GM12865 (cell line): ENCODE results near the gene HHIPL2.

Experiments used
- DNase-seq: peaks from one replicate; pipeline ENCODE4 v3.0.0; 2010; ENCODE audit warnings: low read depth
- H3K4me3 ChIP-seq: 2 replicates; pipeline ENCODE4 v1.5.1; 2011; ENCODE audit warnings: mild to moderate bottlenecking, low read depth, low read length, control low read depth
- TF ChIP-seq, protein P1 (sequence below): IDR thresholded peaks from 2 replicates; pipeline ENCODE4 v1.5.1; 2011; ENCODE audit warnings: low read length, control low read depth, low read depth, inconsistent platforms; ENCODE audit not compliant: insufficient read depth; ENCODE audit errors: missing control alignments

HHIPL2 gene

DNA sequence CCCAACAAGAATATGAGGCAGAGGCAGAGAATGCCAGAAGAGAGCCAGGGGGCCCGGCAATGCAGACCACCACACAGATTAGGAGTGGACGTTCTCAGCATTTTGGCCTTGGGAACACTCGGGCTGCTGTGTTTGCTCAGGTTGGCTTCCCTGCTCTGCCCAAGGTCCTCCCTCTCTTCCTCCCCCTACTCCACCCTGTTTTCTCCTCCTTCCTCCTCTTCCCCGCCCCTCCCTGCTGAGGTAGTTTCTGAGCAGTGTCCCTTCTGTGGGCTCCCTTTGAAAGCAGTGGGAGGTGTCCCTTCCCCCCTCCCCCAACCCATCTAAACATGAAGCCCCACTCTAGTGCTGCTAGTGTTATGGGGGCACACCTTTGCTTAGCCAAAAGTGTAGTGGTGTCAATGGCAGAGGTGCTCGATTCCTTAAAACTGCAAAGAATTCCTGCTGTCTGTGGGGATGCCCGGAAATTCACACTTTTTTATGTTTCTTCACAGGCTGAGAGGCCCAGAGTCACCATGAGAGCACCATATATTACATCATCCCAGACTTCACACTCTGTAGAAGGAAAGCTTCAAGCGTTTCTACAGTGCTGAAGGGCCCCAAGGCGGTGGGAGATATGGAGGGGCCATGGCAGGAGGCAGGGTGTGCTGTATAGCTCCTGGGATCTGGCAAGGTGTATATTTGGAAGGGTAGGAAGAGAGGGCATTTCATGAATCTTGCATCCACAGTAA, at the start of gene HHIPL2:
TSS of gene HHIPL2 (minus strand) at position 161 of the 728 bp plus-strand sequence. CDS start at position 101, 60 bp downstream.
- no peak within 1 kb of the TSS for H3K4me3 ChIP-seq
- TF ChIP-seq, protein P1, sequence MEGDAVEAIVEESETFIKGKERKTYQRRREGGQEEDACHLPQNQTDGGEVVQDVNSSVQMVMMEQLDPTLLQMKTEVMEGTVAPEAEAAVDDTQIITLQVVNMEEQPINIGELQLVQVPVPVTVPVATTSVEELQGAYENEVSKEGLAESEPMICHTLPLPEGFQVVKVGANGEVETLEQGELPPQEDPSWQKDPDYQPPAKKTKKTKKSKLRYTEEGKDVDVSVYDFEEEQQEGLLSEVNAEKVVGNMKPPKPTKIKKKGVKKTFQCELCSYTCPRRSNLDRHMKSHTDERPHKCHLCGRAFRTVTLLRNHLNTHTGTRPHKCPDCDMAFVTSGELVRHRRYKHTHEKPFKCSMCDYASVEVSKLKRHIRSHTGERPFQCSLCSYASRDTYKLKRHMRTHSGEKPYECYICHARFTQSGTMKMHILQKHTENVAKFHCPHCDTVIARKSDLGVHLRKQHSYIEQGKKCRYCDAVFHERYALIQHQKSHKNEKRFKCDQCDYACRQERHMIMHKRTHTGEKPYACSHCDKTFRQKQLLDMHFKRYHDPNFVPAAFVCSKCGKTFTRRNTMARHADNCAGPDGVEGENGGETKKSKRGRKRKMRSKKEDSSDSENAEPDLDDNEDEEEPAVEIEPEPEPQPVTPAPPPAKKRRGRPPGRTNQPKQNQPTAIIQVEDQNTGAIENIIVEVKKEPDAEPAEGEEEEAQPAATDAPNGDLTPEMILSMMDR, result no peak
- DNase-seq, result no peak

DNA sequence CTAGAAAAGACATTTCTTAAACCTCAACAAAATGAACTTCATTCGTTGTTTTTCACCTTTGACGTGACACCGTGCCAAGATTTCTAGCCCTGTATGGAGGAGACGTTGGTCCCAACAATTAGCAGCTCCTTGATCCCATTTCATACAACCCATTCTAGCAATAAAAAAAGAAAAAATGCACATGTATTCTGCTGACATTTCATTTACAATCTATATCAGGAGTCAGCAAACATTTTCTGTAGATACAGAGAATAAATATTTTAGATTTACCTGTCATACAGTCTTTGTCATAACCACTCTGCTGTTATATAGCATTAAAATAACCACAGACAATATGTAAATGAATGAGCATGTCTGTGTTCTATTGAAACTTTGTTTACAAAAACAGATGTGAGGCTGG, 48.8 kb upstream of the HHIPL2 start:
- DNase-seq, result no peak
- no peak overlapping the region for H3K4me3 ChIP-seq
- TF ChIP-seq, protein P1, result no peak

DNA sequence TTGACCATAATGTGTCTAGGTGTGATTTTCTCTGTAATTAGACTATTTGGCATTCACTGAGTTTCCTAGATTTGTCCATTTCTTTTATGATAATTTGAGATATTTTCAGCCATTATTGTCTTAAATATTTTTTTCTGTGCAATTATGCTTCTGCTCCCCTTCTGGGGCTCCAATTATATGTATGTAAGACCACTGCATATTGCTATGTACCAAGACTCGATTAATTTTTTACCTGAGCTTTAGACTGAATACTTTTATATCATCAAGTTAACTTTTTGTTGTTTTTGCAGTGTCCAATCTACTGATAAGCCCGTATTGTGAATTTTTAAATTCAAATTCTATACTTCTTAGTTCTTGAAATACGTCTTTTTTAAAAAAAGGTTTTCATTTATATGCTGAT, 46.9 kb upstream of the HHIPL2 start:
- no peak for DNase-seq
- TF ChIP-seq, protein P1, result no peak
- H3K4me3 ChIP-seq, result no peak overlapping the region

DNA sequence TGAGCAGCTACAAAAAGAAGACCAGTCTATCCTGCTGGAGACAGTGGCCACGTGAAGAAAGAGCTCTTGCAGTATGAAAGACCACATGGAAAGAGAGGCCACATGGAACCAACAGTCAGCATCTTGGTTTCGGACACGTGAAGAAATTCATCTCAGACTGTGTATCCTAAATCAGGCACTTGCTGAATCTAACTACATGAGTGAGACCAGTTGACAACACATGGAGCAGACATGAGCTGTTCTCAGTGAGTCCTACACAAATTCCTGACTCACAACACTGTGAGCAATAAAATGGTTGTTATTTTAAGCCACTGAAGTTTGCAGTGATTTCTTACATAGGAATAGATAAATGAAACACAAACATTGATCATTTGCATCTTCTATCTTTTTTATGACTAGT, 44.3 kb upstream of the HHIPL2 start:
- TF ChIP-seq, protein P1, result no peak
- DNase-seq, result no peak
- H3K4me3 ChIP-seq, result no peak overlapping the region

DNA sequence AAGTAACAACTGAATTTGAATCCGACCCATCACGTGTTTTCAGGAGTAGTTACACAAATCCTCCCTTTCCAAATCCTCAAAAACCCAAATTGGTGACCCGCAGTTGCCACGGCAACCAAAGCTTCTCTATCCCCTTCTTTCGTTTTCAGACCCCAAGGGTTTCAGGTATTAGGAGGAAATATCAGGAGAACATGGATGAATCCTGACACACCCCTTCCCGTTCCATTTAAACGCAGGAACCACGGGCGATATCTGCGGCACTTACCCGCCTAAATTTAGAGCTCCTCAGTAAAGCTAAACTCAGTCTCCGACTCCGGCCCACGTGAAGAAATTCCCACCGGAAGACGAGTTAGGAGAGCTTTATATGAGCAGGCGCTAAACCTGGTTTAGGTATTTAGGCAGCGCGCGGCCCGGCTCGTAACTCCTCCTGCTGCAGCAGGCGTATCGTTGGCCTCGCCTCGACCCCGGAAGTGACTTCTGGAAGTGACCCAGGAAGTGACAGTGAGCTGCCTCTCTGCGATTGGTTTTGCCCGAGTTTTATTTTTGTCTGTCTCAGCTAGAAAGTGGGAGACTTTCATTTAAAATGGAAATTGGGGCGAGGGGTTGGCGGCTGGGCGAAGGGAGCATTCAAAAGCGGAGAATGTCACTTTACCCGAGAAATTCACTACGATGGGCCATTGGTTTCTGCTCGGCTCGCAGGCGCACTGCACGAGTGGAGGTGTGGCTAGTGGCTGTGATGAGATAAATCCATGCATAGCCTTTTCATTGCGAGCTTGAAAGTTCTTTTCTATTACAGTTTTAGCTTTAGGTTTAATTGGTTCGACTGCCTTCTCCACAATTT, 41.8 kb upstream of the HHIPL2 start, which contains the start of gene TAF1A:
TSS of gene TAF1A (minus strand) at position 472 of the 841 bp plus-strand sequence.
- peak; percentile 90 for DNase-seq
- TF ChIP-seq, protein P1, result no peak
- peak within 1 kb of the TSS; percentile 93 for H3K4me3 ChIP-seq

DNA sequence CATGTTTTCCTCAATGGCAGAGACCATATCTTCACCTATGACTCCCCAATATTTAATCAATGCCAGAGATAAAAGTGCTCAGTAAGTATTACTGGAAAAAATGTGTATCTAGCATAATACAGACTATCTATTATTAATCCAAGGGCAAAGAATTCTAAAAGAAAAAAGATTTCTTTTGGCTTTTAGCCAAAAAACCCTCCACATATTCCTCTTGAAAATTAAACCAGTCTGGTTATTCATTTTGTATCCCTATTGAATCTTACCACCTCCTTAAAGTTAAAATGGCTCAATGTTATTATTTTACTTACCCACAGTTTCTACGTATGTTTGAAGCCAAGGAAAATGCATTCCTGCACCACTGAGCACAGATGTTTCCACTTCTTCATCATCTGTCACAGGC, 40.2 kb upstream of the HHIPL2 start:
- TF ChIP-seq, protein P1, result no peak
- DNase-seq, result no peak
- no peak overlapping the region for H3K4me3 ChIP-seq
